A549 treated with DMSO at 1 μM for 4 hours (cell line): ENCODE measurements around the gene MRPL33. TPM values are rescaled to one million over a fixed set of nuclear protein-coding genes. Genes with fewer than 3 reads are reported as not detected.

Experiments
- total RNA-seq: library from RNA; stranded (reverse); fragments of 200-300 nt; extraction: Qiagen RNA extraction; gene quantifications from 5 replicates; pipeline ENCODE4 v1.2.3, GENCODE V29; 2022; ENCODE audit warnings: low read depth

MRPL33 gene
- 286 to 459 TPM (median 317 TPM) in 5 replicates for total RNA-seq

GRCh38 chr2:27771548-27772335, at the start of gene MRPL33:
MRPL33 (plus strand) TSS chr2:27771719; CDS start chr2:27771778, 59 bp downstream.

Other genes with a start within 250 kb of the MRPL33 start
- gene ZNF512, start 188.7 kb upstream of the MRPL33 start, total RNA-seq, result 13.6 to 19.8 TPM (median 18.9 TPM) in 5 replicates
- 2.8 to 4.1 TPM (median 3.6 TPM) in 5 replicates for gene CCDC121, start 142.7 kb upstream of the MRPL33 start, total RNA-seq
- 57.5 to 64.5 TPM (median 60.4 TPM) in 5 replicates for gene GPN1, start 142.7 kb upstream of the MRPL33 start, total RNA-seq
- gene SUPT7L, start 108.1 kb upstream of the MRPL33 start, total RNA-seq, result 27.0 to 35.1 TPM (median 34.5 TPM) in 5 replicates
- gene SLC4A1AP, start 107.8 kb upstream of the MRPL33 start, total RNA-seq, result 30.4 to 36.0 TPM (median 32.3 TPM) in 5 replicates
- 6.5 to 8.8 TPM (median 7.3 TPM) in 5 replicates for gene RBKS, start 118.7 kb downstream of the MRPL33 start, total RNA-seq
- gene BABAM2, start 119.0 kb downstream of the MRPL33 start, total RNA-seq, result 45.6 to 50.0 TPM (median 47.3 TPM) in 5 replicates